Breast epithelium (tissue), 4 donors: ENCODE results near the gene FGD2. TPM values are rescaled to one million over a fixed set of nuclear protein-coding genes. Genes with fewer than 3 reads are reported as not detected.

Source experiments
- DNase-seq, 2 donors: peaks; one replicate each; pipeline ENCODE4 v3.0.0-alpha.2; 2019; ENCODE audit warnings: low spot score in 2 of 2
- H3K27ac ChIP-seq, 2 donors: fragments of 200-600 bp; sonication (generic) in 1 of 2; one replicate each; pipeline ENCODE4 v1.5.1; 2016 to 2019; ENCODE audit warnings: mild to moderate bottlenecking in 1 of 2
- H3K27me3 ChIP-seq, 2 donors: fragments of 200-600 bp; sonication (generic) in 1 of 2; one replicate each; pipeline versions ENCODE4 v1.5.1 to v1.6.0; 2017 to 2019; ENCODE audit warnings: control low read depth in 1 of 2, mild to moderate bottlenecking in 1 of 2
- H3K36me3 ChIP-seq: fragments of 200-600 bp; one replicate; pipeline ENCODE4 v1.5.1; 2019
- H3K4me1 ChIP-seq, 2 donors: fragments of 200-600 bp; sonication (generic); one replicate each; pipeline ENCODE4 v1.5.1; 2016 to 2019; ENCODE audit warnings: control low read depth in 1 of 2
- H3K4me3 ChIP-seq, 3 donors: fragments of 200-600 bp; sonication (generic); 1 replicate in 2 of 3; 2 replicates in 1 of 3; pipeline ENCODE4 v1.5.1; 2016 to 2019; ENCODE audit warnings: mild to moderate bottlenecking in 3 of 3, moderate library complexity in 2 of 3
- H3K9me3 ChIP-seq, 2 donors: fragments of 200-600 bp; sonication (generic) in 1 of 2; one replicate each; pipeline ENCODE4 v1.5.1; 2016 to 2019; ENCODE audit warnings: control low read depth in 1 of 2
- CTCF ChIP-seq, 3 donors: fragments of 450-650 bp; IDR thresholded peaks; one replicate each; pipeline ENCODE4 v1.5.1; 2016 to 2017; ENCODE audit warnings: antibody characterized with exemption in 3 of 3, mild to moderate bottlenecking in 3 of 3, moderate library complexity in 3 of 3
- POLR2A ChIP-seq: fragments of 450-650 bp; IDR thresholded peaks from one replicate; pipeline ENCODE4 v1.6.1; 2016; ENCODE audit warnings: antibody characterized with exemption, mild to moderate bottlenecking, moderate library complexity
- POLR2AphosphoS5 ChIP-seq, 3 donors: sonication (generic); formaldehyde crosslinking; IDR thresholded peaks; one replicate each; pipeline ENCODE4 v1.6.1; 2017; ENCODE audit warnings: antibody characterized with exemption in 3 of 3
- intact Hi-C: fragments of 100-400 bp; cut with DNase I; formaldehyde crosslinking; loops from one replicate; pipeline ENCODE4 v1.15.1; 2023; ENCODE audit warnings: low total_unique reads
- total RNA-seq, 3 donors: library from RNA; depleted of rRNA; stranded (reverse); fragments of >200 nt; gene quantifications; one replicate each; pipeline ENCODE4 v1.1.0, GENCODE V29; 2016

Gene FGD2
- 10 to 100 TPM; 11.5 to 51.4 (median 18.6) TPM for total RNA-seq

GRCh38 chr6:37005061-37005810 is at the start of gene FGD2:
FGD2 (plus strand) TSS chr6:37005655; CDS start chr6:37005818, 163 bp downstream.
- no peaks in the 10 kb centered on the region for H3K27me3 ChIP-seq
- intact Hi-C loops, result no loop called here
- TF ChIP-seq CTCF (IDR thresholded peaks at IDR 0.05) (no peak), POLR2AphosphoS5 (IDR thresholded peaks at IDR 0.05) (no peak), POLR2A (no peak)
- H3K4me1 ChIP-seq, result no peaks in the 10 kb centered on the region
- no peak for DNase-seq
- H3K36me3 ChIP-seq, result no peaks in the 10 kb centered on the region
- no peaks in the 10 kb centered on the region for H3K9me3 ChIP-seq
- H3K27ac ChIP-seq, result no peak within 1 kb of the TSS
- peak within 1 kb of the TSS; percentile 33 to 41 (median 39) for H3K4me3 ChIP-seq

- Histone ChIP-seq H3K4me3 (no peak overlapping the region), H3K4me1 (peaks cover 0 to 8% of the 10 kb centered on the region in 2 donors), H3K9me3 (no peaks in the 10 kb centered on the region), H3K27me3 (no peaks in the 10 kb centered on the region), H3K27ac (peak overlapping the region in 1 of 2 donors; percentile 39), H3K36me3 (no peaks in the 10 kb centered on the region)
- intact Hi-C loops, result no loop called here
- peak in 1 of 2 donors; percentile 40 for DNase-seq
- no peak for TF ChIP-seq POLR2AphosphoS5 (IDR thresholded peaks at IDR 0.05)
These were observed 49.6 kb upstream of the FGD2 start for GRCh38 chr6:36955671-36956445.

GRCh38 chr6:36956446-36956820 is 49.0 kb upstream of the FGD2 start:
- Histone ChIP-seq H3K4me3 (no peak overlapping the region), H3K9me3 (no peaks in the 10 kb centered on the region), H3K4me1 (peaks cover 0 to 8% of the 10 kb centered on the region in 2 donors), H3K36me3 (no peaks in the 10 kb centered on the region), H3K27me3 (no peaks in the 10 kb centered on the region), H3K27ac (peak overlapping the region in 1 of 2 donors; percentile 39)
- no peak for DNase-seq
- intact Hi-C loops, result no loop called here
- no peak for TF ChIP-seq POLR2A

GRCh38 chr6:36957773-36958271 is 47.6 kb upstream of the FGD2 start:
- no peak for TF ChIP-seq POLR2AphosphoS5 (IDR thresholded peaks at IDR 0.05)
- no peak for TF ChIP-seq POLR2A
- no peak for TF ChIP-seq CTCF (IDR thresholded peaks at IDR 0.05)
- no peaks in the 10 kb centered on the region for H3K36me3 ChIP-seq
- H3K4me3 ChIP-seq, result no peak overlapping the region
- H3K27me3 ChIP-seq, result no peaks in the 10 kb centered on the region
- peaks cover 0 to 8% of the 10 kb centered on the region in 2 donors for H3K4me1 ChIP-seq
- intact Hi-C loops, result no loop called here
- no peak for DNase-seq
- no peaks in the 10 kb centered on the region for H3K9me3 ChIP-seq
- peak overlapping the region in 1 of 2 donors; percentile 45 for H3K27ac ChIP-seq

- peaks cover 0 to 14% of the 10 kb centered on the region in 2 donors for H3K4me1 ChIP-seq
- no peaks in the 10 kb centered on the region for H3K36me3 ChIP-seq
- TF ChIP-seq POLR2A (no peak), POLR2AphosphoS5 (IDR thresholded peaks at IDR 0.05) (no peak), CTCF (IDR thresholded peaks at IDR 0.05) (no peak)
- peak overlapping the region in 1 of 2 donors; percentile 45 for H3K27ac ChIP-seq
- no peak for DNase-seq
- no peaks in the 10 kb centered on the region for H3K27me3 ChIP-seq
- no peak overlapping the region for H3K4me3 ChIP-seq
- H3K9me3 ChIP-seq, result no peaks in the 10 kb centered on the region
- intact Hi-C loops, result no loop called here
These were observed 46.5 kb upstream of the FGD2 start for GRCh38 chr6:36958775-36959554.
